HG03025 (cell line): ENCODE data around the gene PEPD.
"Not testable (repeated sequence)": the region's sequence is repeated elsewhere in the genome, so short reads cannot be mapped to it uniquely, and the experiment has no call there.

Source experiments
- ATAC-seq: cut with Tn5 transposase; IDR thresholded peaks from one replicate; pipeline ENCODE4 v1.9.1; 2021; ENCODE audit warnings: mild to moderate bottlenecking, moderate library complexity; ENCODE audit not compliant: unreplicated experiment, low FRiP score

Gene PEPD

DNA sequence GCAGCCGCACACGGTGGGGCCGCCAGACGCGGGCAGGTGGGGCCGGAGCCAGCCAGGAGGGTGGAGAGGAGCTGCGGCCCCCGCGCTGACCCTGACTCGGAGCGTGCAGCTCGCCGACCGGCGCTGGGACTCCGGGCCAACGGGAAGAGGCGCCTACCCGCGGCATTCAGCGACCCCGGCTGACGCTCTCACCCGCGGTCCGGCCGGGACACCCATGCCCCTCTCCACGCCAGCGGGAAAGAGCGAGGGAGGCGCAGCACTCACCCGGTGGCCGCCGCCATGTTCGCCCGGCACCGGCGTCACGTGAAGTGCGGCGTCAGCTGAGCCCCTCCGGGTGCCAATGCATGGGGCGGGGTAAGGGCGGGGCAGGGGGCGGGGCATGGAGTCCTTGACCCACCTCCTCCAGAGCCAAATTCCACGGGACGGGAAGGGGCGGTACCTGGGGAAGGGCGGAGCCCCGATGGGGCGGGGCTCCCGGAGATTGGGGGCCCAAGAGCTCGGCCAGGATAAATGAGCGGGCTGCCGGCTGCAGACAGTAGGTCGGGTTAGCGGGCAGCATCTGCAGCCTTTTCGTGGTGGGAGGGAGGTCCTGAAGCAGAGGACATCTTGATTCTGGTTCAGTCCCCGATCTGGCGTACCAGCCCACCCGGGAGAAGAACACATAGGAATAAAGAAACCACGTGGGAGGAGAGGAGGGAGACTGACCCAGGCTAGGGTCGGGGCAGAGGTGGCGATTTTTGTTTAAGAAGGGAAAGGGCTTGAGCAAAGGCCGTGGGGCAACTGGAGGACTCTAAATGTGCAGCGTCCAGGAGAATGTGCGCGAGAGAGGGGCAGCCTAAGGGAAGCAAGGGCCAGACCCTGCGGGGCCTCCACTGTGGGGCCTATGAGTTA lies at the start of gene PEPD:
PEPD (minus strand) TSS at position 312 of the 891 bp plus-strand sequence; CDS start at position 281, 31 bp downstream.
- peak; percentile 76 for ATAC-seq

DNA sequence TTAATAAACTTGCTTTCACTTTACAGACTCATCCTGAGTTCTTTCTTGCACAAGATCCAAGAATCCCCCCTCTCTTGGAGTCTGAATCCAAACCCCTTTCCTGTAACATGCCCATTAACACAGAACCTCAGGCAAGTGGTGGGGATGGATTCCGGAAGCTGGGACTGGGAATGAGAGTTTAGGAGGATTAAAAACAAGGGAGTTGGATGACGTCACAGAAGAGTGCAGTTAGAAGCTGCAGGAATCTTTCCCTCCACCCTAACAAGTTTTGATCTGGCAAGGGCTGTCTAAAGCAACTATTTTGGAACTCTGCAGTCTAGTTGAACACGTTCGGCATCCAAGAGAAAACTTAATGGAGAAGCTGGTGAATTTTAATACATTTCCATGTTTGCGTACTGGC lies 48.2 kb upstream of the PEPD start:
- ATAC-seq, result no peak

GRCh38 chr19:33568706-33569105 lies 47.1 kb upstream of the PEPD start:
- no peak for ATAC-seq

DNA sequence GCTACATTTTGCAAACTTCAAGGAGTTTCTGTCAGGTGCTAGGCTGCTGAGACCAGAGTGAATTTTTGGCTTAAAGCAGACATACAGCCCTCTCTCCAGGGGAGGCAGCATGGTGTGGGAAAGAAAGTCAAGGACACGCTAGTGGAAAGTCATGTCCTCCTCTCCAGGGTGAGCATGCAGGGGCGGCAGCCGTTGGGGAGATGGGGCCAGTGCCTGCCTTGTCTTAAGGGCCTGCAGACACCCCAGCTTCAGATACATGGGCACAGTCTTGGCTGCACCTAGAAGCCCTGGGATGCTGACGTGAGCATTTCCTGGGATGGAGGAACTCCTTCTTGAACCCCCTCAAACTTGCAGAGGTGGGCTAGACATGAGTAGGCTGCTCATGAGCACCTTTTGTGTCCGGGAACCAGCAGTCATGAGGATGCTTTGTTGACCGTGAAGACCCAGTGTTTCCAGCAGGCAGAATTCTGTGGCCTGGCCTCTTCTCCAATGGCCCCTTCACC lies 43.3 kb upstream of the PEPD start:
- no peak for ATAC-seq

GRCh38 chr19:33562636-33563035 lies 41.0 kb upstream of the PEPD start:
- ATAC-seq, result no peak

- ATAC-seq, result not testable (repeated sequence)
Observed at GRCh38 chr19:33561666-33562065, 40.1 kb upstream of the PEPD start.

DNA sequence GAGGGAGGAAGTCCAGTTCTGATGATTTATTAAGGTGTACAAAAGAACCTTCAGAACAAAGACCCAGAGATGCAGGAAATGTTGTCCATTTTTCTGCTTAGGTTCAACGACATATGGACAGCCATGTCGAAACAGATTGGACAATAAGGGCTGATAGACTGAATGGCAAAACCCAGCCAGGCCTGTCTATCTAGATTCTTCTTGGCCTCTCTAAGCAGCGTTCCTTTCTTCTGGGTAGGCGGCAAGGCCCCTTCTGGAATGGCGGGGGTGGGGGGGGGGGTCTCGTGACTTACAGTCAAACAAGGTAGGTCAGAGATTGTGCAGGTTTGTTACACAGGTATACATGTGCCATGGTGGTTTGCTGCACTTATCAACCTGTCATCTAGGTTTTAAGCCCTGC lies 39.7 kb upstream of the PEPD start:
- no peak for ATAC-seq

- ATAC-seq, result no peak
Observed at GRCh38 chr19:33559996-33560395, 38.4 kb upstream of the PEPD start.

DNA sequence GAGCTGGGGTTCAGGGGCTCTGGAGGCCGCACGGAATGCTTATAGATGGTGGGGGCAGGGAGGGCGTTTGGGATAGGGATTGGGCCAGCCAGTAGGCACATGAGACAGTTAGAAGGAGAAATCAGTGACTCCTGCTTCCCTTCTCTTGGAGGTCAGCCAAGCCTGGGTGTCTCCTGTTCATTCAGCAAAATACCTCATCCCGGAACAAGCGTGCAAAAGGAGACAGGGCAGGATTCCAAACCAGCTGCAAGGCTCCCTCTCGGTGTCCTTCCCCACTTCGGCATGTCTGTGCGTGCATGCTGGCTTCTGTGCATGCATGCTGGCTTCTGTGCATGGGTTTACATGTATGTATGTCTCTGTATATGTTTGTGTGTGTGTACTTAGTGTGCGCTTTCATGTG lies 37.3 kb upstream of the PEPD start:
- ATAC-seq, result no peak

GRCh38 chr19:33558151-33558550 lies 36.6 kb upstream of the PEPD start:
- ATAC-seq, result no peak

- no peak for ATAC-seq
Observed at GRCh38 chr19:33557720-33558119, 36.1 kb upstream of the PEPD start.

- no peak for ATAC-seq
Observed at GRCh38 chr19:33557196-33557595, 35.6 kb upstream of the PEPD start.

DNA sequence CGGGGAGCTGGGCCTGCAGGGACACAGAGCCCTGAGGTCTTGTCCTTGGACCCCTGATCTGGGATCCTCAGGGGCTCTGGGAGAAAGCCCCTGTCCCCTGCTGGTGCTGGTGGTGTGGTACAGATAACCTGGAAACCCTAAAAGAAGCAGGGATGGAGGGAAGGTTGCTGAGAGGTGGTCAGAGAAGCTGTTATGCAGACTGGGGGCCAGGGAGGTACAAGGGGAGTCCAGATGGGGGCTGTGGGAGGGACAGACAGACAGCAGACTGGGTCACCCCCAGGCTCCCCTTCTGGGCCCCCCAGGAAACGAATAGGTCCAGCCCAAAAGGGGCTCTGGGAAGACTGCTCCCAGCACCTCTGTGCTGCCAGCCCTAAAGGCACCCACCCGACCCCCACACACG lies 34.7 kb upstream of the PEPD start:
- no peak for ATAC-seq

DNA sequence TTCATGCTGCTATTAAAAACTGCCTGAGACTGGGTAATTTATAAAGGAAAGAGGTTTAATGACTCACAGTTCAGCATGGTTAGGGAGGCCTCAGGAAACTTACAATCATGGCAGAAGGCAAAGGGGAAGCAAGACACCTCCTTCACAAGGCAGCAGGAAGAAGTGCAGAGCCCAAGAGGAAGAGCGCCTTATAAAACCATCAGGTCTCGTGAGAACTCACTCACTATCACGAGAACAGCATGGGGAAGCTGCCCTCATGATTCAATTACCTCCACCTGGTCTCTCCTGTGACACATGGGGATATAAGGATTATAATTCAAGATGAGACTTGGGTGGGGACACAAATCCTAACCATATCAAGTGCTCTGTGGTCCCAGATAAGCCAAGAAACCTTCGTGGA lies 34.1 kb upstream of the PEPD start:
- ATAC-seq, result not testable (repeated sequence)

- ATAC-seq, result no peak
Observed at GRCh38 chr19:33554821-33555220, 33.2 kb upstream of the PEPD start.

- ATAC-seq, result no peak
Observed at GRCh38 chr19:33554391-33554790, 32.8 kb upstream of the PEPD start.

- no peak for ATAC-seq
Observed at GRCh38 chr19:33553530-33554310, 32.1 kb upstream of the PEPD start.

- no peak for ATAC-seq
Observed at GRCh38 chr19:33552928-33553279, 31.3 kb upstream of the PEPD start.

GRCh38 chr19:33552191-33552927 lies 30.8 kb upstream of the PEPD start:
- no peak for ATAC-seq

DNA sequence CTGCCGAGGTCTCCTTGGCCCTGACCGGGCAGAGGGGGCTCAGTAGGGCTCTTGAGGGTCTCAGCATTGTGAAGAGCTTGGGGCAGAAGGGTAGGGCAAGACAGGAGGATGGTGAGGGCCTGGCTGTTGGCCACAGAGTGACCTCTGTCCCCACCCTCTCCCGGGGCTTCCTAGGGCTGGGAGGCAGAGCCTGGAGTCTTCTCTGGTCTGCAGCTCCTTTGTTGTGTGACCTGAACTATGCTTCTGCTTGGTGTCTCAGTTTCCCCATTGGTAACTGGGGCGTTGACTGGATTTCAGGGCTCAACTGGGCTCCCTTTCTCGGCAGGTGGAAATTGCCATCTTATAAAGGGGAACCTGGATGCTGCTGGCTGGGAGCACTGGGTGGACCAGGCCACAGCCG lies 30.1 kb upstream of the PEPD start:
- no peak for ATAC-seq

DNA sequence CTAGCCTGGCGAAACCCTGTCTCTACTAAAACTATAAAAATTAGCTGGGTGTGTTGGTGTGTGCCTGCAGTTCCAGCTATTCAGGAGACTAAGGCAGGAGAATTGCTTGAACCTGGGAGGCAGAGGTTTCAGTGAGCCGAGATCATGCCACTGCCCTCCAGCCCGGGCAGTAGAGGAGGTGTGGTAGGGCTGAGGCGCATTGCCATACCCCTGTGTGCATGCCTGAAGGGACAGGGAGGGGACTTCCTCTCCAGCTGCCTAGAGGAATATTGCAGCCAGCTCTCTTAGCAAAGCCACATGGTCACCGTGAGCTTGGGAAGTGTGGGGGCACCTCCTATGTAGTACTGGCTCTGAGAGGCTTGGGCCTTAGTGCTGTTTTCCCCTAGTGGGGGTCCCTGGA lies 29.2 kb upstream of the PEPD start:
- no peak for ATAC-seq
